HG03196 (cell line): Measurements from ENCODE around the gene PLEKHJ1.

Experiments
- ATAC-seq: cut with Tn5 transposase; IDR thresholded peaks from one replicate; pipeline ENCODE4 v1.9.1; 2021; ENCODE audit not compliant: unreplicated experiment

PLEKHJ1 gene

DNA sequence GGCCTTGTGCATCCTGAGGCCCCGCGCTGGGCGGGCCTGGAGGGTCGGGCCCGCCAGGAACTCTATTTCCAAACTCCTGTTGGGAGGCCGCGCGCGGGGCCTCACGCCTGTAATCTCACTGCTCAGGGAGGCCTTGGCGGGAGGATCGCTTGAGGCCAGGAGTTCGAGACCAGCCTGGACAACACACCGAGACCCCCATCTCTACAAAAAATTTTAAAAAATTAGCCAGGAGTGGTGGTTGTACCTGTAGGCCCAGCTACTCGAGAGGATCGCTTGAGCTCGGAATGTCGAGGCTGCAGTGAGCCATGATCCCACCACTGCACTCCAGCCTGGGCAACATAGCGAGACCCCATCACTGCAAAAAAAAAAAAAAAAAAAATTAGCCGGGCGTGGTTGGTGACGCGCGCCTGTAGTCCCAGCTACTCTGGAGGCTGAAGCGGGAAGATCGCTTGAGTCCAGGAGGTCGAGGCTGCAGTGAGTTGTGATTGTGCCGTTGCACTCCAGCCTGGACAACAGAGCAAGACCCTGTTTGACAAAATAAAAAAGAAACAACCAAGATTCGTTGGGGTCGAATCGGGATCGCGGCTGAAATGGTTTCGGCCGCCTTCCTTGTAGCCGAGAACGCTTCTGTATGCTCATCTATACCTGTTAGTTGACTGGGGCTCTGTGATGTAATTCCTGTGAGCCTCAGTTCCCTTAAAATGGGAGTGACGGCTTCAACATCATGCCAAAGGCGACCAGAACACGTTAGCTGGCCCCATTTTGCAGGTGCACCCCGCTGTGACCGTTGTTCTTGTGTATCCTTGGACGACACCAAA, 1.1 kb upstream of the PLEKHJ1 start:
- no peak for ATAC-seq

DNA sequence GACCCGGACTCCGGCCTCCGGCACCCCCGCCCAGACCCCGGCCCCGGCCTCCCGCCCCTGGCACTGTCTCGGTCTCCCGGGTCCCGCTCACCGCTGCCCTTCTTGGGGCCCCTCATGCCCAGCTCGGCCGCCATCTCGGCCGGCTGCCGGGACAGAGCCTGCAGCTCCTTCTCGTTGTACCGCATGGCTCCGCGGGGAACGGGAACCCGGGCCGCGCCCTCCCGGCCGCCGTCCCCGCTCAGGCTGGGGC, 140 bp downstream of the PLEKHJ1 start:
- no peak for ATAC-seq

GRCh38 chr19:2235381-2236063, 607 bp downstream of the PLEKHJ1 start:
- ATAC-seq = peak; percentile 20

- ATAC-seq = no peak
These were observed 1.1 kb downstream of the PLEKHJ1 start for GRCh38 chr19:2234996-2235380.

- ATAC-seq = no peak
These were observed 2.4 kb downstream of the PLEKHJ1 start for GRCh38 chr19:2233601-2234280.

DNA sequence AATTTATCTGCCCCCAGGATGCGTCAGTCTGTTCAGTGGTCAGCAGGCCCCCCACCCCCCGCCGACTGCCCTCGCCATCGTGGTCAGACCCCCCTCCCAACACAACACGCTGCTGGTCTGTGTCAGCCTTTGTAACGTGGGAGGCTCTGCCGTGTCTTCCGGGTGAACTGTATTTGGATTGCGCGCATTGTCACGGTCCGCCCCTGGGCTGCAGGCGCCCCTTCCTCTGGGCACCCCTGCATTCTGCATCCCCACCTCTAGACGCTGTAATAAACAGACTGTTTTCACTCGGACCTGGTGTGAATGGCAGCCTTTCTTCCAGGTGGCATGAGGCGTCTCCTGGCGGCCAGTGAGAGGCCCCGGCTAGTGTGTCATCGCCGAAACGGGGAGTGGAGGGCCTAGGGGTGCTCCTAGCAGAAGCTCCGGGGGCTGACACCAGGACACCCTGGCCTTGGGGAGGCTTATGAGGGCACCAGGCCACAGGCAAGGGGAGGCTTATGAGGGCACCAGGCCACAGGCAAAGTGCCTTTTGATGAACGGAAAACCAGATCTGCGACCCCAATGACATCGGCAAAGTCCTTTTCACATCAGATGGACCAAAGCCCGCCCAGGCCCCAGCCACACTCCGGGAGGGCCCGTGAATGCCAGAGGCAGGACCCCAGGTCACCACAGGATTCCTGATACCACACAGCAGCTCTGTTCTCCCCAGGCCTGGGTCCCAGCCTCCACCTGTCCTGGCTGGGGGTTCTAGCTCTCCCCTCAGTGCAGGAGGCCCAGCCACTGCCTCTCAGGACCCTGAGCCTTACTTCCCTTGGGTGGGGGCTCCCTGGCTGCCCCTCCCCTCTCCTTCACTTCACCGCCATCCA, 3.6 kb downstream of the PLEKHJ1 start:
- ATAC-seq = no peak

GRCh38 chr19:2231621-2232221, 4.4 kb downstream of the PLEKHJ1 start:
- ATAC-seq = no peak

- no peak for ATAC-seq
These were observed 5.2 kb downstream of the PLEKHJ1 start for GRCh38 chr19:2230807-2231533.

- ATAC-seq = no peak
These were observed 6.0 kb downstream of the PLEKHJ1 start for GRCh38 chr19:2230033-2230531.

DNA sequence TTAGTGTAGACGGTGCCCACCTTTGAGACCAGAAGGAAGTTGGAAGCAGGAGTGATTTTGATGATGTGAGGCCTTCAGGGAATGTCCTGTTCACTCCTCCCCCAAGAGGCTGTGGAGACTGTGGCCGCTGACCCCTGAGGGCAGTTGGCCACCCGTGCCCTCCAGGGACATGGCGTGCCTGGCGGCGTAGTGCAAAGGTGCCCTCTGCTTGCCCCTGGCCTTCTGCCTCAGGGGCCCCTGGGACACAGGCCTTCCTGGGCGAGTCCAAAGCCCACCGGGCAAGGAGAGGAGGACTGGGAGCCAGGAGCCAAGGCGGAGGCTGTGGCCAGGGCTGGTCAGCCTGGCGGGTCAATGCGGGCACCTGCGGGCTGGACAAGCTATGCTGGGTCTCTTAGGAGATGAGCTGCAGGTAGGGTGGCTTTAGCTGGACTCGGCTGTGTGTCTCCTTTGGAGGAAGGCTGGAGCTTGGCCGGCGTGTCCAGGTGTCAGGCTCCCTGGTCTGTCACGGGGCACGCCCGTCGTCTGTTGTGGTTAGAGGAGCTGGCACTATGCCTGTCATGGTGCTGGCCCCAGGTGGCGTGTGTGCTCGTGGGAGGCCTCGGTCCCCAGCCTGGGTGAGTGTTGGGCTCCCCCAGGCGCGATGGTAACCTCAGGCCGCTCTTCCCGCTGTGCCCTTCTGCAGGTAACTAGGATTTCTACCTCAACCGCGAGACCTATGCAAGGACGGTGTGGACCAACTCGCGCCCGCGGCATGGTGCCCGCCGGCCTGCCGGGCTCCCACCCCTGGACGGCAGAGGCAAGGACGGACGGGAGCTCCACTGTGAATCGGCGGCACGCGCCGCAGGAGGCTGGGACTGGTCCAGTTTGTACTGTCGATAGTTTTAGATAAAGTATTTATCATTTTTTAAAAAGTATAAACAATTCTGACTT, 6.8 kb downstream of the PLEKHJ1 start:
- ATAC-seq = no peak

- no peak for ATAC-seq
These were observed 7.7 kb downstream of the PLEKHJ1 start for GRCh38 chr19:2228157-2229030.

GRCh38 chr19:2227415-2228156, 8.5 kb downstream of the PLEKHJ1 start:
- no peak for ATAC-seq

DNA sequence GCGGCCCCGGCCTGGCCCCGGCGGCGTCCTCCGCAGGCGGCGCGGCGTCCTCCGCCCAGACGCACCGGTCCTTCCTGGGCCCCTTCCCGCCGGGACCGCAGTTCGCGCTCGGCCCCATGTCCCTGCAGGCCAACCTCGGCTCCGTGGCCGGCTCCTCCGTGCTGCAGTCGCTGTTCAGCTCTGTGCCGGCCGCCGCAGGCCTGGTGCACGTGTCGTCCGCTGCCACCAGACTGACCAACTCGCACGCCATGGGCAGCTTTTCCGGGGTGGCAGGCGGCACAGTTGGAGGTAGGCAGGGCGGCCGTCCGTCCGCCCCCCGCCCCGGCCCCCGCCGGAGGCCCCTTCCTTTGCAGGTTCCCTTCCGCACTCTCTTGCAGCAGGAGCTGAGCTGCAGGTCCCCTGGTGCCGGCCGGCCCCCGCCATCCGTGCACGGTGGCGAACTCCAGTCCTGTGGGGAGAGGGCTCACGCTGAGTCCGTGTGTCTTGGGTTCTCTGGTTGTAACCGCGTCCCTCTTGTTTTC, 9.2 kb downstream of the PLEKHJ1 start:
- no peak for ATAC-seq

DNA sequence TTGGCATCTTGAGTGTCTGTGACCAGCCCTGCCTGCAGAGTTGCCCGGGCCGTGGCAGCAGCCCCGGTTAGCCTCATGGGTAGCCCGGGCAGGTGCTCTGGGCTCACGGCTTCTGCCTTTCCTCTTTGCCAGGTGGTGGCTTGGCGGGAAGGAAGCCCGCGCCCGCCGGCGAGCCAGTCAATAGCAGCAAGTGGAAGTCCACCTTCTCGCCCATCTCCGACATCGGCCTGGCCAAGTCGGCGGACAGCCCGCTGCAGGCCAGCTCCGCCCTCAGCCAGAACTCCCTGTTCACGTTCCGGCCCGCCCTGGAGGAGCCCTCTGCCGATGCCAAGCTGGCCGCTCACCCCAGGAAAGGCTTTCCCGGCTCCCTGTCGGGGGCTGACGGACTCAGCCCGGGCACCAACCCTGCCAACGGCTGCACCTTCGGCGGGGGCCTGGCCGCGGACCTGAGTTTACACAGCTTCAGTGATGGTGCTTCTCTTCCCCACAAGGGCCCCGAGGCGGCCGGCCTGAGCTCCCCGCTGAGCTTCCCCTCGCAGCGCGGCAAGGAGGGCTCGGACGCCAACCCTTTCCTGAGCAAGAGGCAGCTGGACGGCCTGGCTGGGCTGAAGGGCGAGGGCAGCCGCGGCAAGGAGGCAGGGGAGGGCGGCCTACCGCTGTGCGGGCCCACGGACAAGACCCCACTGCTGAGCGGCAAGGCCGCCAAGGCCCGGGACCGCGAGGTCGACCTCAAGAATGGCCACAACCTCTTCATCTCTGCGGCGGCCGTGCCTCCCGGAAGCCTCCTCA, 9.9 kb downstream of the PLEKHJ1 start:
- ATAC-seq = no peak

- ATAC-seq = no peak
These were observed 10.6 kb downstream of the PLEKHJ1 start for GRCh38 chr19:2225415-2226050.
